ENCODE results near the gene GRIK4.

DNA sequence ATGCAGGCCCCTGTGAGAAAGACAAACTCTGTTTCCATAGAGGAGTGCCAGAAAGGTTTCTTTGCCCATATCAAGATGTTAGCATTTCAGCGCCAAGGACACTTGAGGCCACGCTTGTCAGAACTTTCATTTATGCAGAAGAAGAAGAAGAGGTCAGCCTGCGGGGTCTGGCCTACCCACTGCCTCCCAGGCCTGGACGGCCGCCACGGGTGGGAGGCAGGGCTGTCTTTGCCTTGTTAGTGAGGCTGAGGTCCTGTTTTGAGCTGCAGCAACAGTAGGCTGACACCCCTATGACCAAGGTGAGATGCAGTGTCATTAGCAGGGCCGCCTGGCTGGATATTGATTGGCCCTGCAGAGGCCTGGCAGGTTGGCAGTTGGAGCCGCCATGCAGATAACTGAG, 183.9 kb downstream of the GRIK4 start:
- TF ChIP-seq FOS (IDR thresholded peaks at IDR 0.05; ENCODE audit: low read depth, low read length) (no peak), POLR2A (IDR thresholded peaks at IDR 0.05; ENCODE audit: low read depth, low read length) (no peak), RAD21 (IDR thresholded peaks at IDR 0.05; ENCODE audit: low read length) (no peak), RFX5 (IDR thresholded peaks at IDR 0.05; ENCODE audit: low read depth, low read length) (no peak), MAFK (IDR thresholded peaks at IDR 0.05; ENCODE audit: low read depth, low read length) (no peak), BHLHE40 (IDR thresholded peaks at IDR 0.05; ENCODE audit: low read depth, low read length) (no peak), CEBPB (IDR thresholded peaks at IDR 0.05; ENCODE audit: low read depth, low read length) (no peak), CHD1 (IDR thresholded peaks at IDR 0.05; ENCODE audit: low read depth, low read length) (no peak), SMC3 (IDR thresholded peaks at IDR 0.05; ENCODE audit: low read depth, low read length) (no peak), USF2 (IDR thresholded peaks at IDR 0.05; ENCODE audit: low read depth, low read length) (no peak), RCOR1 (IDR thresholded peaks at IDR 0.05; ENCODE audit: insufficient replicate concordance, low read length) (no peak), NFE2L2 (IDR thresholded peaks at IDR 0.05; ENCODE audit: low read depth, low read length) (no peak)
- TF ChIP-seq, protein P1, sequence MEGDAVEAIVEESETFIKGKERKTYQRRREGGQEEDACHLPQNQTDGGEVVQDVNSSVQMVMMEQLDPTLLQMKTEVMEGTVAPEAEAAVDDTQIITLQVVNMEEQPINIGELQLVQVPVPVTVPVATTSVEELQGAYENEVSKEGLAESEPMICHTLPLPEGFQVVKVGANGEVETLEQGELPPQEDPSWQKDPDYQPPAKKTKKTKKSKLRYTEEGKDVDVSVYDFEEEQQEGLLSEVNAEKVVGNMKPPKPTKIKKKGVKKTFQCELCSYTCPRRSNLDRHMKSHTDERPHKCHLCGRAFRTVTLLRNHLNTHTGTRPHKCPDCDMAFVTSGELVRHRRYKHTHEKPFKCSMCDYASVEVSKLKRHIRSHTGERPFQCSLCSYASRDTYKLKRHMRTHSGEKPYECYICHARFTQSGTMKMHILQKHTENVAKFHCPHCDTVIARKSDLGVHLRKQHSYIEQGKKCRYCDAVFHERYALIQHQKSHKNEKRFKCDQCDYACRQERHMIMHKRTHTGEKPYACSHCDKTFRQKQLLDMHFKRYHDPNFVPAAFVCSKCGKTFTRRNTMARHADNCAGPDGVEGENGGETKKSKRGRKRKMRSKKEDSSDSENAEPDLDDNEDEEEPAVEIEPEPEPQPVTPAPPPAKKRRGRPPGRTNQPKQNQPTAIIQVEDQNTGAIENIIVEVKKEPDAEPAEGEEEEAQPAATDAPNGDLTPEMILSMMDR (conservative IDR thresholded peaks at IDR 0.05; ENCODE audit: low read depth, low read length): no peak
- TF ChIP-seq, protein P2, sequence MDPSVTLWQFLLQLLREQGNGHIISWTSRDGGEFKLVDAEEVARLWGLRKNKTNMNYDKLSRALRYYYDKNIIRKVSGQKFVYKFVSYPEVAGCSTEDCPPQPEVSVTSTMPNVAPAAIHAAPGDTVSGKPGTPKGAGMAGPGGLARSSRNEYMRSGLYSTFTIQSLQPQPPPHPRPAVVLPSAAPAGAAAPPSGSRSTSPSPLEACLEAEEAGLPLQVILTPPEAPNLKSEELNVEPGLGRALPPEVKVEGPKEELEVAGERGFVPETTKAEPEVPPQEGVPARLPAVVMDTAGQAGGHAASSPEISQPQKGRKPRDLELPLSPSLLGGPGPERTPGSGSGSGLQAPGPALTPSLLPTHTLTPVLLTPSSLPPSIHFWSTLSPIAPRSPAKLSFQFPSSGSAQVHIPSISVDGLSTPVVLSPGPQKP (IDR thresholded peaks at IDR 0.05; ENCODE audit: borderline replicate concordance, low read depth, low read length): no peak
